ENCODE results near the gene SLC8A2.

The SLC8A2 gene

GRCh38 chr19:47479701-47480503 lies 8.2 kb upstream of the SLC8A2 start:
- no peak overlapping the region for H3K9ac ChIP-seq
- H2AFZ ChIP-seq (ENCODE audit: low read depth) = no peak overlapping the region
- no peaks in the 10 kb centered on the region for H3K36me3 ChIP-seq (ENCODE audit: insufficient read depth)
- H3K79me2 ChIP-seq (ENCODE audit: insufficient read depth, low read depth) = no peaks in the 10 kb centered on the region
- peaks cover 5% of the 10 kb centered on the region for H3K4me1 ChIP-seq (ENCODE audit: low read depth, poor library complexity, severe bottlenecking)
- H3K27me3 ChIP-seq (ENCODE audit: insufficient read depth, low read depth) = peaks cover 10% of the 10 kb centered on the region
- H3K4me3 ChIP-seq (IDR thresholded peaks at IDR 0.05; ENCODE audit: insufficient read depth, low read depth, low read length) = no peak overlapping the region
- no peak overlapping the region for H3K4me2 ChIP-seq
- no peaks in the 10 kb centered on the region; the same call in 1 of the 2 replicates for H4K20me1 ChIP-seq (ENCODE audit: insufficient read depth)
- no peak overlapping the region for H3K27ac ChIP-seq
- TF ChIP-seq CTCF (conservative IDR thresholded peaks at IDR 0.05; ENCODE audit: low read depth, low read length) = no peak

- H3K4me3 ChIP-seq (IDR thresholded peaks at IDR 0.05; ENCODE audit: insufficient read depth, low read depth, low read length) = no peak overlapping the region
- H3K9ac ChIP-seq = no peak overlapping the region
- H3K27ac ChIP-seq = no peak overlapping the region
- H3K79me2 ChIP-seq (ENCODE audit: insufficient read depth, low read depth) = no peaks in the 10 kb centered on the region
- no peaks in the 10 kb centered on the region for H3K36me3 ChIP-seq (ENCODE audit: insufficient read depth)
- H3K4me2 ChIP-seq = no peak overlapping the region
- H3K27me3 ChIP-seq (ENCODE audit: insufficient read depth, low read depth) = peaks cover 32% of the 10 kb centered on the region
- TF ChIP-seq CTCF (conservative IDR thresholded peaks at IDR 0.05; ENCODE audit: low read depth, low read length) = no peak
- H4K20me1 ChIP-seq (ENCODE audit: insufficient read depth) = no peaks in the 10 kb centered on the region; the same call in 1 of the 2 replicates
- no peak overlapping the region for H2AFZ ChIP-seq (ENCODE audit: low read depth)
- H3K4me1 ChIP-seq (ENCODE audit: low read depth, poor library complexity, severe bottlenecking) = peaks cover 4% of the 10 kb centered on the region
Measured at GRCh38 chr19:47476438-47476972, 4.8 kb upstream of the SLC8A2 start.

GRCh38 chr19:47475465-47475864 lies 3.8 kb upstream of the SLC8A2 start:
- Histone ChIP-seq H3K9ac (no peak overlapping the region), H3K4me1 (ENCODE audit: low read depth, poor library complexity, severe bottlenecking) (peaks cover 4% of the 10 kb centered on the region), H3K4me2 (no peak overlapping the region), H3K27me3 (ENCODE audit: insufficient read depth, low read depth) (peaks cover 43% of the 10 kb centered on the region), H3K79me2 (ENCODE audit: insufficient read depth, low read depth) (no peaks in the 10 kb centered on the region), H3K4me3 (IDR thresholded peaks at IDR 0.05; ENCODE audit: insufficient read depth, low read depth, low read length) (no peak overlapping the region), H4K20me1 (ENCODE audit: insufficient read depth) (no peaks in the 10 kb centered on the region; the same call in 1 of the 2 replicates), H2AFZ (ENCODE audit: low read depth) (no peak overlapping the region), H3K27ac (no peak overlapping the region), H3K36me3 (ENCODE audit: insufficient read depth) (no peaks in the 10 kb centered on the region)
- no peak for TF ChIP-seq CTCF (conservative IDR thresholded peaks at IDR 0.05; ENCODE audit: low read depth, low read length)

- Histone ChIP-seq H3K36me3 (ENCODE audit: insufficient read depth) (no peaks in the 10 kb centered on the region), H3K4me3 (IDR thresholded peaks at IDR 0.05; ENCODE audit: insufficient read depth, low read depth, low read length) (no peak overlapping the region), H4K20me1 (ENCODE audit: insufficient read depth) (no peaks in the 10 kb centered on the region; the same call in 1 of the 2 replicates), H3K4me2 (no peak overlapping the region), H3K9ac (no peak overlapping the region), H3K27me3 (ENCODE audit: insufficient read depth, low read depth) (peaks cover 63% of the 10 kb centered on the region), H3K27ac (no peak overlapping the region), H3K79me2 (ENCODE audit: insufficient read depth, low read depth) (no peaks in the 10 kb centered on the region), H3K4me1 (ENCODE audit: low read depth, poor library complexity, severe bottlenecking) (peaks cover 4% of the 10 kb centered on the region), H2AFZ (ENCODE audit: low read depth) (no peak overlapping the region)
- no peak for TF ChIP-seq CTCF (conservative IDR thresholded peaks at IDR 0.05; ENCODE audit: low read depth, low read length)
Measured at GRCh38 chr19:47473336-47473735, 1.6 kb upstream of the SLC8A2 start.
